Endothelial cell (in vitro differentiated cells): Measurements from ENCODE around the gene PNCK. TPM values are rescaled to one million over a fixed set of nuclear protein-coding genes. Genes with fewer than 3 reads are reported as not detected.

Experiments
- DNase-seq: peaks from one replicate; pipeline ENCODE4 v3.0.0; 2021; ENCODE audit warnings: low spot score
- H3K27ac Mint-ChIP-seq: one replicate; pipeline ENCODE4 v1.8.0; 2021; ENCODE audit warnings: mixed read lengths, inconsistent platforms; ENCODE audit not compliant: unreplicated experiment
- H3K27me3 Mint-ChIP-seq: one replicate; pipeline ENCODE4 v1.8.0; 2021; ENCODE audit warnings: mild to moderate bottlenecking, moderate library complexity, mixed read lengths, inconsistent platforms; ENCODE audit not compliant: unreplicated experiment
- H3K36me3 Mint-ChIP-seq: one replicate; pipeline ENCODE4 v1.8.0; 2021; ENCODE audit warnings: mild to moderate bottlenecking, low read depth, mixed read lengths, inconsistent platforms; ENCODE audit not compliant: unreplicated experiment
- H3K4me1 Mint-ChIP-seq: one replicate; pipeline ENCODE4 v1.8.0; 2021; ENCODE audit warnings: mild to moderate bottlenecking, mixed read lengths, inconsistent platforms; ENCODE audit not compliant: unreplicated experiment
- H3K4me3 Mint-ChIP-seq: one replicate; pipeline ENCODE4 v1.8.0; 2021; ENCODE audit warnings: mild to moderate bottlenecking, mixed read lengths, inconsistent platforms; ENCODE audit not compliant: unreplicated experiment
- H3K9me3 Mint-ChIP-seq: one replicate; pipeline ENCODE4 v1.8.0; 2021; ENCODE audit warnings: mixed read lengths, inconsistent platforms; ENCODE audit not compliant: unreplicated experiment
- long read RNA-seq: library from polyadenylated mRNA; unstranded; transcript quantifications from one replicate; pipeline ENCODE4 v2.0.0, GENCODE V29; 2020; ENCODE audit not compliant: unreplicated experiment
- total RNA-seq: library from RNA; stranded (reverse); fragmentation: NEBNext Ultra II Directional; extraction: Animal tissue kit (Norgen Biotek cat#: 25700); gene quantifications from one replicate; pipeline ENCODE4 v1.2.1, GENCODE V29; 2021; ENCODE audit not compliant: unreplicated experiment
- TF ChIP-seq, protein P1 (sequence below): fragments of 200-600 bp; sonication (generic); IDR thresholded peaks from one replicate; pipeline ENCODE4 v1.5.0; 2021; ENCODE audit warnings: antibody characterized with exemption; ENCODE audit not compliant: unreplicated experiment

PNCK gene
- 0.41 TPM for total RNA-seq
- long read RNA-seq = 0 reads

DNA sequence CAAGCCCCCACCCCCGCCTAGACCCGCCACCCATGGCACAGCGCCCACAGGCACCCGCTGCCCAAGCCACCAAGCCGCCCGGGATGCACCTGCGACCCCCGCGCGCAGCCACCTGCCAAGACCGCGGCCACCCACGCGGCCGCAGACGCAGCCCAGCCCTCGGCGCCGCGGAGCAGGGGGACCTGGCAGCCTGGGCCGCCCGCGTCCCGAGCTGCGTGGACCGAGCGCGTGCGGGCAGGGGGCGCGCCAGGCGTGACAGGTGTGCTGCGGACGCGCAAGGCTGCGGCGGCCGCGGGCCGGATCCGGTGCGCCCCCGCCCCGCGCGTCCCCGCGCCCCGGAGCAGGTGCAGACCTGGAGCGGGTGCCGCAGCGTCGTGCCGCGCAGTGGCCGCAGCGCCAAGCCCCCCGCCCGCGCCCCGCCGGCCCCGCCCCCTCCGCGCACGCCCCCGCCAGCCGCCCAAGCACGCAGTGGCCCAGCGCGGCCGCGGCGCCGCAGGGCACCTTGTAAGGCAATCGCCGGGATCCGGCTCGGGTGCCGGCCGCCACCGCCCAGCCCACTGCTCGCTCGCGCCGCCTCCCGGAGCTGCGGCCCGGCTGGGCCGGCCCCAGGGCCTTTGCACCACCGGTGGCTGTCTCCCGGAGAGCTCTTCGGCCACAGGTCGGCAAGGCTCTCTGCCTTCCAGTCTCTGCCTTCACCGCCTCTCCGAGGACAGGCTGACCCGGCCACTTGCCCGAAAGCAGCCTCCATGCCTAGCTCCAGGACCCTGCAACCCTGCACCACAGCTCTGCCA, at the start of gene PNCK:
Gene PNCK, minus strand, starts transcription at position 386 of the 791 bp plus-strand sequence. CDS start 737 bp downstream, outside the sequence.
- no peaks in the 10 kb centered on the region for H3K9me3 Mint-ChIP-seq
- no peak for DNase-seq
- no peaks in the 10 kb centered on the region for H3K36me3 Mint-ChIP-seq
- TF ChIP-seq, protein P1, sequence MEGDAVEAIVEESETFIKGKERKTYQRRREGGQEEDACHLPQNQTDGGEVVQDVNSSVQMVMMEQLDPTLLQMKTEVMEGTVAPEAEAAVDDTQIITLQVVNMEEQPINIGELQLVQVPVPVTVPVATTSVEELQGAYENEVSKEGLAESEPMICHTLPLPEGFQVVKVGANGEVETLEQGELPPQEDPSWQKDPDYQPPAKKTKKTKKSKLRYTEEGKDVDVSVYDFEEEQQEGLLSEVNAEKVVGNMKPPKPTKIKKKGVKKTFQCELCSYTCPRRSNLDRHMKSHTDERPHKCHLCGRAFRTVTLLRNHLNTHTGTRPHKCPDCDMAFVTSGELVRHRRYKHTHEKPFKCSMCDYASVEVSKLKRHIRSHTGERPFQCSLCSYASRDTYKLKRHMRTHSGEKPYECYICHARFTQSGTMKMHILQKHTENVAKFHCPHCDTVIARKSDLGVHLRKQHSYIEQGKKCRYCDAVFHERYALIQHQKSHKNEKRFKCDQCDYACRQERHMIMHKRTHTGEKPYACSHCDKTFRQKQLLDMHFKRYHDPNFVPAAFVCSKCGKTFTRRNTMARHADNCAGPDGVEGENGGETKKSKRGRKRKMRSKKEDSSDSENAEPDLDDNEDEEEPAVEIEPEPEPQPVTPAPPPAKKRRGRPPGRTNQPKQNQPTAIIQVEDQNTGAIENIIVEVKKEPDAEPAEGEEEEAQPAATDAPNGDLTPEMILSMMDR = no peak
- H3K27ac Mint-ChIP-seq = no peak within 1 kb of the TSS
- H3K27me3 Mint-ChIP-seq = peaks cover 3% of the 10 kb centered on the region
- H3K4me3 Mint-ChIP-seq = peak within 1 kb of the TSS; percentile 47
- no peaks in the 10 kb centered on the region for H3K4me1 Mint-ChIP-seq

DNA sequence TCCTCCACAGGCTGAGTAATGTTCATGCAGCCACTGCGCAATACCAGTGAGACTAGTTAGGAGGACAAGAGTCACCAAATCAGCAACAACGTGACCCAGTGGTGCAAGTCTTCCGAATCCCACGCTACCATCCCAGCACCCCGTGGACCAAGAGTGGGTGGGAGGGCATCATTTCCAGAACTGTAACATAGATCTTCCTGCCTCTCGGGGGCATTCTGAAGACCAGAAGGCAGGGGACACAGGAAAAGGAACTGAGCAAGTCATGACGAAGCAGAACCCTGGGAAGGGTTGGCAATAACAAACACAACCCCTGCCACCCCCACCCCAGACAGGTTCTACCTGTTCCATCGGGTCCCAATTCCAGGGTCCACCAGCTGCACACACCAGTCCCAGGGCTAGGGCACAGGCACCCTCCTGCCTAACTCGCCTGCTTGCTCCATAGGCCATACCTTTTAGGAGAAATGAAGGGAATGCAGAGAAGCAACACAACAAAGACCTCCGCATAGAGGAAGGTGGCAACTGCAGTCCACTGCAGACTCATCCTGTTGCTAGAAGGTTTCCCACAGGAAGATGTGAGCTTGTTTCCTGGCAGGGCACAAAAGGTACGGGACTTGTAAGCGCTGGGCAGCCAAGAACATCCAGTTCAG, 49.2 kb upstream of the PNCK start:
- H3K36me3 Mint-ChIP-seq = peaks cover 6% of the 10 kb centered on the region
- TF ChIP-seq, protein P1 = no peak
- peak overlapping the region; percentile 84 for H3K27ac Mint-ChIP-seq
- no peaks in the 10 kb centered on the region for H3K9me3 Mint-ChIP-seq
- peak overlapping the region; percentile 93 for H3K4me3 Mint-ChIP-seq
- peaks cover 12% of the 10 kb centered on the region for H3K4me1 Mint-ChIP-seq
- DNase-seq = no peak
- H3K27me3 Mint-ChIP-seq = peaks cover 12% of the 10 kb centered on the region

DNA sequence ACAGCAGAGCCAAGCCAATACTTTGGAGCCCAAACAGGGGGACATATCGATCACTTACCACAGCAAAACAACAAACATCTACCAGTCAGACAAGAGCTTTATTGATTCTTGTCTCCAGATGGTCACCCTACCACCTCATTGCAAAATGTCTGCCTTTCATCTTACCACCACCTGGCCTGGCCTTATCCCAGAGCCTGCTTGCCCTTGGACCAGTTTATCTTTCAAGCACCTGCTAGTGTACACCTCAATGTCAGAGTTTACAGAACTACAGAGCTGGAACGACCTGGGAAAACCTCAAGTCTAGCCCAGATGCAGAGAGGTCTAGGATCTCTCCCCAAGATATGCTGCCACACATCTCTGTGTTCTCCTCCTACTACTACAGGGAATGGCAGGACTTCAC, 46.1 kb upstream of the PNCK start:
- H3K27ac Mint-ChIP-seq = no peak overlapping the region

DNA sequence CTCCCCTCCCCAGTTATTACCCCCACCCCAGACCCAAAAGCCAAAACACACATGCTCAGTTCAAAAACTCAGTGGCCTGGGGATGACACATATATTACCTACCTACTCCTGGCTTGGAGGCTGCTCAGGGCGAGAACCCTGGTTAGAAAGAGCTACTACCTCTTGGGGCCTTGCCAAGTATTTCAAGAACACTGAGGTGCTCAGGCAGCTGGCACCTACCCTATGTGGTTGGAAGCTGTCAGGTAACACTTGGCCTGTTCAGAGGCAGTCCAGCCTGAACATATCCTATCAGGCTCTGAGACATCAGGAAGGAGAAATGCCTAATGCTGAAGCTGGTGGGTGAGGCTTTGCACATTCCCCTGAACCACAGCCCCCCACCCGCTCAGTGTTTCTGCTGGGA, 45.6 kb upstream of the PNCK start:
- TF ChIP-seq, protein P1 = no peak
- H3K36me3 Mint-ChIP-seq = peaks cover 12% of the 10 kb centered on the region
- H3K27ac Mint-ChIP-seq = no peak overlapping the region
- no peak for DNase-seq
- H3K9me3 Mint-ChIP-seq = no peaks in the 10 kb centered on the region
- no peak overlapping the region for H3K4me3 Mint-ChIP-seq
- H3K27me3 Mint-ChIP-seq = peaks cover 11% of the 10 kb centered on the region
- peaks cover 6% of the 10 kb centered on the region for H3K4me1 Mint-ChIP-seq

More for the DNA sequence above, 46.1 kb upstream of the PNCK start:
- TF ChIP-seq, protein P1 = no peak
- H3K27me3 Mint-ChIP-seq = peaks cover 11% of the 10 kb centered on the region
- no peak for DNase-seq
- peaks cover 5% of the 10 kb centered on the region for H3K4me1 Mint-ChIP-seq
- peaks cover 11% of the 10 kb centered on the region for H3K36me3 Mint-ChIP-seq
- no peak overlapping the region for H3K4me3 Mint-ChIP-seq
- no peaks in the 10 kb centered on the region for H3K9me3 Mint-ChIP-seq

DNA sequence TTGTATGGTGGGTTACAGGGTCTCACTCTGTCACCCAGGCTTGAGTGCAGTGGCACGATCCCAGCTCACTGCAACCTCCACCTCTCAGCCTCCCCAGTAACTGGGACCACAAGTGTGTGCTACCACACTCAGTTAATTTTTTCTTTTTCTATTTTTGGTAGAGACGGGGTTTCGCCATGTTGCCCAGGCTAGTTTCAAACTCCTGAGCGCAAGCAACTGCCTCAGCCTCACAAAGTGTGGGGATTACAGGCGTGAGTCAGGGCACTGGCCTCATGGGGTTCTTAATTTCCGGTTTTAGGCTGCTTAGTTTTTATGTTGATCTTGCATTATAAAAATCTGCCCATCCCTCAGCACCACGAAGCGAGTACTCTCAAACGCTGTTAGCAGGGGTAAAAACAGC, 43.8 kb upstream of the PNCK start:
- Mint-ChIP-seq H3K36me3 (peaks cover 19% of the 10 kb centered on the region), H3K4me1 (peaks cover 8% of the 10 kb centered on the region), H3K4me3 (no peak overlapping the region), H3K9me3 (no peaks in the 10 kb centered on the region), H3K27me3 (peaks cover 5% of the 10 kb centered on the region), H3K27ac (no peak overlapping the region)
- TF ChIP-seq, protein P1 = no peak
- DNase-seq = no peak
